Posterior cingulate gyrus (tissue), 11 donors: ENCODE data around the gene POU2F1.
"Not testable (repeated sequence)": the region's sequence is repeated elsewhere in the genome, so short reads cannot be mapped to it uniquely, and the experiment has no call there.

Experiments
- DNase-seq, 10 donors: peaks; one replicate each; pipeline versions ENCODE4 v3.0.0 to v3.0.0-alpha.2; 2020 to 2021; ENCODE audit warnings: mixed read lengths in 3 of 10
- intact Hi-C: fragments of 100-400 bp; cut with DNase I; formaldehyde crosslinking; loops from one replicate; pipeline ENCODE4 v1.15.1; 2023

The POU2F1 gene

DNA sequence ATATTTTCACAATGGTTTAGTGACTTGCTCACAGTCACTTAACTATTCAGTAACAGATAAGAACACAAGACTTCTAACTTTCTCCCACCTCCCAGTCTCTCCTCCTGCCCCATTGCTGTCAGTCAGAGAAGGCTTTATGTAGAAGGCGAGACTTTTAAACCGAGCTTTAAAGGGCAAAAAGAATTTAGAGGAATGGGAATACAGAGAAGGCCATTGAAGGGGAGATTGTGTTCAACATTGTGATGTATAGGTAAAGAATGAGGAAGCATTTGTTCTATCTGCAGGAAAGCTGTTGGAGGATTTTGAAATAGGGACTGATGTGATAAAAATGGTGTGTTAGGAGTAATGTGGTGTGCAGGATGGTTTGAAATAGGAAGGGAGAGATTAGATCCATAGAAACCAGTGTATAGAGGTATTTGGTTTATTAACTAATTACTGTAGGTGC lies 7.3 kb downstream of the POU2F1 start:
- DNase-seq = no peak
- intact Hi-C loops = no loop called here

DNA sequence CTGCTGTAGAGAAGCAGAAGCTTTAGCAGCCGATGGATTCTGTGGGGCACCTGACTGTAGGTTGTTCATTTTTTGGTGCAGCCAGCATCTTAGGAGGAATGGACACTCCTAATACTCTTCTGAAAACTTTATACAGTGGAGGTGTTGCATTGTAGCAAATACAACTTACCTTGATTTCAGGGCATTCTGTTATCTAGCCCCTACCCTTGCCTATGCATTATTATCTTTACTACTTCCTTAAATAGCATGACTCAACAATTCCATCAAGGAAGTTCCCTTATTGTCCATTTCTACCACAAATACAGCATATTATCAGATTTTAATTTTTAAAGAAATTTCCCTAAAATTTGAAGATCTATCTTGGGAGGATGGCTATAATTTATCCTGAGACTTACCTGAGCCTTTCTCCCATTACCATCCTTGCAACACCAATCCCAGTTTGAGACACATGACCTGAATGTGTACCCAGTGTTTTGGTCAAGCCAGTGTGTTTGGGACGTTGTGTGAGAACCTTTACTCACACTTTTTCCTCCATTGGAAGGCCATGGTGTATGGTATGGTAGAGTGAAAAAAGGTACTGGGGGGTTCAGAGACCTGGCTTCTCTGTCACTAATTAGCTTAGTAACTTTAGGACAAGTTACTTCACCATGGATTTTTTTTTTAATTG lies 9.2 kb downstream of the POU2F1 start:
- intact Hi-C loops = no loop called here
- no peak for DNase-seq

DNA sequence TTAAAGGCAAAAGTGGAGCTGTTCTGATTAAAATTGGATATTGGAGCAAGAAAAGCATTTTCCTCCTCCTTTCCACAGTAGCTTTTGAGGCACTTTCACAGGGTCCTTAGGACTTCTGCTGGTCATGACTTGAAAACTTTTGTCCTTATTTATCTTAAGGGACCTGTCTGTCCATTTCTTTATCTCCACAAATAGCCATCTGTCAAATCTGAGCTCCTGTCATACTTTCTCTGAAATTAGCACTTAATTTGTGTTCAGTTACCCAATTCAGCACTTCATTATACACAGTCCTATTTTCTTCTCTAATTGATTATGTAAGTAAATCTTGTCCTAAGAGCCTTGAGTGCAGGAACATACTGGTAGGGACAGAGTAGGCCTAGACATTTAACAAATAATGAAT lies 9.8 kb downstream of the POU2F1 start:
- DNase-seq = no peak
- intact Hi-C loops = no loop called here

DNA sequence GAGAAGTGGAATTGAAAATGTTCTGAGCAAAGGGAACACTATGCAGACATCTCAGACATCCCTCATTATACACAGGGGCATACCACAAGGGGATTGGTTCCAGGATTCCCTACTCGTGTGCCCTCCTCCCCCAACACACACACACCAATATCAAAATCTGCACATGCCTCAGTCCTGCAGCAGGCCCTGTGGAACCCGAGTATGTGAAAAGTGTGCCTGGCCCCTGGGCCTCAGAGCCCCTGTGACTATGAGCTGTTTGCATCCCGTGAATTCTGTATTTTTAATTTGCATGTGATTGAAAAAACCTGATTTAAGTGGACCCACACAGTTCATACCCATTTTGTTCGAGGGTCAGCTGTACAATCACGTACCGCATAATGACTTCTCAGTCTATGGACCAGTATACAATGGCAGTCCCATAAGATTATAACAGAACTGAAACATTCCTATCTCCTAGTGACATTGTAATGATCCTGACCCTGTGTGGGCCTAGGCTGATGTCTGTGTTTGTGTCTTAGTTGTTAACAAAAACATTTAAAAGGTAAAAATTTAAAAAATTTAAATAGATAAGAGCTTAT lies 11.3 kb downstream of the POU2F1 start:
- intact Hi-C loops = no loop called here
- DNase-seq = no peak

DNA sequence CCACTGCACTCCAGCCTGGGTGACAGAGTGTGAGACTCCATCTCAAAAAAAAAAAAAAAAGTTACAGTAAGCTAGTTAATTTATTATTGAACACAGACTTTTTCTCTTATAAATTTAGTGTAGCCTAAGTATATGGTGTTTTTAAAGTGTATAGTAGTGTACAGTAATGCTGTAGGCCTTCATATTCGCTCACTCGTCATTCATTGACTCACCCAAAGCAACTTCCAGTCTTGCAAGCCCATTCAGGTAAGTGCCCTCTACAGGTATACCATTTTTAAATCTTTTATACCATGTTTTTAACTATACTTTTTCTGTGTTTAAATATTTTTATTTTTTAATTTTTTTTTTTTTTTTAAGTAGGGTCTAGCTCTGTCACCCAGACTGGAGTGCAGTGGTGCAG lies 12.1 kb downstream of the POU2F1 start:
- DNase-seq = no peak
- intact Hi-C loops = no loop called here

DNA sequence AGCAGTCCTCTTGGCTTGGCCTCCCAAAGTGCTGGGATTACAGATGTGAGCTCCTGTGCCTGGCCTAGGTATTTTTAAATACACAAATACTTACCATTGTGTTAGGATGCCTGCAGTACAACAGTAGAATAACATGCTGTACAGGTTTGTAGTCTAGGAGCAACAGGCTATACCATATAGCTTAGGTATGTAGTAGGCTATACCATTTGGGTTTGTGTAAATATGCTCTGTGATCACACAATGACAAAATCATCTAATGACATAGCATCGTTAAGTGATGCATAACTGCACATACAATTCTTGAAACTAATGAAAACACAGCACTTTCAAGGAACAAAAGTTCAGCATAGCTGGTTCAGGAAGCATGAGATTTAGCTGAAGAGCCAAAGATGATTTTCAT lies 12.7 kb downstream of the POU2F1 start:
- no peak for DNase-seq
- intact Hi-C loops = no loop called here

DNA sequence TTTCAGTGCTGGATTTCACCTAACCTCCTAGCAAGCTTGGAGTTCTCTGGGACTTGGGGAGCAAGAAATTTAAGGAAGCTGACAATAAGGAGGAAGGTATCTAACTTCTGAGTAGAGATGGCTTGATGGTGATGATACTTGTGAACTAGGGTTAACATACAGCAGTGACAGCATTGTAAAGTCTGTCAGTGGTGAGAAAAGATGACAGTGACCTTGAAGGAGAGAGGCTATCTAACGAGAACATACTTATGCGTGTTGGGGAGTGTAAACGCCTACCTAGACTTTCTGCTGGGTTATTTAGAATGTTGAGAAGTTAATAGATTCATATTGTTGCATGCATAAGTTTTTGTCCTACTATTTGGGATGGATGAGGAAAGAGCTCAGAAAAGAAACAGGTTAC lies 16.3 kb downstream of the POU2F1 start:
- DNase-seq = no peak
- intact Hi-C loops = no loop called here

DNA sequence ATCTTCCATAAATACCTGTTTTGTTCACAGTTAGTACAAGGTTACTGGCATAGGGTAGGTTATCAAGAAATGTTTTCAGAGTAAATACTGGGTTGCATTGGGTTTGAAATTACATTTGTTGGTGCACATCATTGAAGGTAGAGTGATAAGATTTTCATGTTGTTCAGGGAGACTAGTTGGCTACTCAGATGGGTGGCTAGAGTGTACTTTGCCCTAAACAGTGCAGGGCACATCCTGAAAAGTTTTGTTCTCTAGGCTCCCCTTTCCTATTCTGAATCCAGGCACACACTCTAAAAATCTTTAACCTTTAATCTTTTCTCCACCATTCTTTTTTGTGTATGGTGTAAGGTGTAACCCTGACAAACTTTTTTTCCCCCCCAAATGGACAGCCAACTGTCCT lies 18.0 kb downstream of the POU2F1 start:
- no peak for DNase-seq
- intact Hi-C loops = no loop called here

DNA sequence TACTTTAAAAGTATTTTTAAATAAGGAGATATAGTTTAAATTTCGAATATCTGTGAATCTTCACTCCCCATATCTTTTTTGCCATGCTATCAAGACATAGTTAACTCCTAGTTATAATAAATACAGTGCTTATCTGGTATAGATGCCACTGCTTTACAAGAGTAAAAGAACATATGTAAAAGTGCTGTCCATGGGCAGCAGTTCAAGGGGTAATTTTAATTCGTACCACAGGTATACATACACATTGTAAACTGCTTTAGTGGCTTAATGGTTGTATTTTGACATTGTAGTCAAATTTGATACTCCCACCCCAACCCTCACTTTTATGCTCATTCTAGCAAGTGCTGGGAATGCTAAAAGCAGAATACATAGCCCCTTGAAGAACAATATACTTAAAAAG lies 18.6 kb downstream of the POU2F1 start:
- intact Hi-C loops = no loop called here
- no peak for DNase-seq

DNA sequence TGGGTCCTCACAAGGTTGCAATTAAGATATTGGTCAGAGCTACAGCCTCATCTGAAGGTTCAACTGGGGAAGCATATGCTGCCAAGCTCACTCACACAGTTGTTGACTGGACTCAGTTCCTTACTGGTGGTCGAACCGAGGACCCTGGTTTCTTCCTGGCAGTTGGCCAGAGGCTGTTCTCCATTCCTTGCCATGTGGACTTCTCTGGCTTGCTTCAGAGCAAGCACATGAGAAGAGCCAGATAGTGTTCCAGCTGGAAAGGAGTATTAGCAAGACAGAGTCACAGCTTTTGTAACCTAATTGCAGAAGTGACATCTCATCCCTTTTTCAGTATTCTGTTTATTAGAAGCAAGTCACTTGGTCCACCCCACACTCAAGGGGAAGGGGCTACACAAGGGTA lies 23.6 kb downstream of the POU2F1 start:
- DNase-seq = no peak
- intact Hi-C loops = no loop called here

DNA sequence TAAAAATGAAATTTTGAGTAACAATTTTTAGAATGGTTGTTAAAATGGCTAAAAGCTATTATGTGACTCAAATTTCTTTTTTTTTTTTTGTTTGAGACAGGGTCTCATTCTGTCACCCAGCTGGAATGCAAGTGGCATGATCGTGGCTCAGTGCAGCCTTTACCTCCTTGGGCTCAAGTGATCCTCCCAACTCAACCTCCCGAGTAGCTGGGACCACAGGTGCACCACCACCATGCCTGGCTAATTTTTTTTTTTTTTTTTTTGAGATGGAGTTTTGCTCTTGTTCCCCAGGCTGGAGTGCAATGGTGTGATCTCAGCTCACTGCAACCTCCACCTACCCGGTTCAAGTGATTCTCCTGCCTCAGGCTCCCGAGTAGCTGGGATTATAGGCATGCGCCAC lies 24.5 kb downstream of the POU2F1 start:
- DNase-seq = not testable (repeated sequence)

DNA sequence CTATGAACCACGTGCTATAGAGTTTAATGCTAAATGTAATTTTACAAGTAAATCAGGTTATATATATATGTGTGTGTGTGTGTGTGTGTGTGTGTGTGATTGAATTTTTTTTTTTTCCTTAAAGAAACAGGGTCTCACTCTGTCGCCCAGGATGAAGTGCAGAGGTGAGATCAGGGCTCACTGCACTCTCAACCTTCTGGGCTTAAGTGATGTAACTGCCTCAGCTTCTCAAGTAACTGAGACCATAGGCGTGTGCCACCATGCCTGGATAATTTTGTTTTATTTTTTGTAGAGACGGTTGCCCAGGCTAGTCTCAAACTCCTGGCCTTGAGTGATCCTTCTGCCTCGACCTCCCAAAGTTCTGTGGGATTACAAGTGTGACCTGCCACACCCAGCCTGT lies 26.3 kb downstream of the POU2F1 start:
- DNase-seq = no peak

More for the DNA sequence above, 24.5 kb downstream of the POU2F1 start:
- intact Hi-C loops = not testable (repeated sequence)

DNA sequence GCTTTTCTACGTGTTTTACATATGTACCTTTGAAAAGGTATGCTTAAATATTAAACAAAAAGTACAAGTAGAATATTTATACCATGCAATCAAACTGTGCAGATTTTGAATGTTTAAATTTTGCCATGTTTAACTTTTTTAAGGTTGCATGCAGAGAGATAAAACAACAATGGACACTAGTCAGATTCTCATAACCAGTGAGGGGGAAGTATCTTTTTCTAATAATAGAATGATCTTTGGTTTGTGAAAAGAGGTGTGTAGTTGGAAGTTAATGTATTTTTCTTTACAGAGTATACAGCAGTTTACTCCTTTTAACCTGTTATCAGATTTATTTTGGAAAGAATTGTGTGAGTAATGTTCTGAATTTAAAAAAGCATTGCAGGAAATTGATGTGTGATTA lies 27.1 kb downstream of the POU2F1 start:
- intact Hi-C loops = no loop called here
- no peak for DNase-seq

More for the DNA sequence above, 26.3 kb downstream of the POU2F1 start:
- intact Hi-C loops = no loop called here

DNA sequence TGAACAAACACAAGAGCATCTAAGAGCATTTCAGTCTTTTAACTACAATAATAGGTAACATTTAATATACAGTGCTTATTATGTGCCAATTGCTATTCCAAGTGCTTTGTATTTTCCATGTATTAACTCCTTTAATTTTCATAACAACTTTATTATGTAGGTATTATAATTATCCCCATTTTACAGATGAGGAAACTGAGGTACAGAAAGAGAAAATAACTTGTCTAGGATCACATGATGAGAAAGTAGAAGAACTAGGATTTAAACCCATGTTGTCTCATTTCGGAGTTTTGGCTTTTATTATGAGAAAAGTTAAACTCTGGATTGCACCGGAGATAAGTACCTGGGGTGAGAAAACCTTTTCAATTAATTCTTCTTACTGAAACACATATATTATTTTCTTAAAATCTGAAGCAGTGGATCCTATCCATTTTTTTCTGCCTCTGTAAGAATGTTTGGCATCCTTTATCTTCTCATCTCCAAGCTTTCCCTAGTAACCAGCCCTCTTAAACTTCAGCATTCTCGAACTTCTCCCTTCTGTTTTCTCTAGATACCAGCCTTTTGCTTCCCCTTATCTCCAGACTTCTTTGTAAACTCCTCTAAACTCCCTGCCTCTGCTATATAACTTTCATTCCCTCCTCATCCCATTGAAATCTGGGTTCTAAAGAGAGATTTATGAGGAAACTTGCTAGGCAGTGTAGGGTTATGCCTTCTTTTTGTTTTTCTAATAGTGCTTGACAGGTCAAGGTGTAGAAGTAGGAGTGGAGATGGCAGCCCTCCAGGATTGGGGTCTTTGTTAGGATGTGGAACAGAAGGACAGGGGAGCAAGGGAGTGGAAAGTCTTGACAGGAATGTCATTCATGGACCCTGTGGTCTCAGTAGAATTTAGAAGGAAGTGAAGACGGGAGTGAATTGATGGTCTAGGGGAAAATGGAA lies 28.3 kb downstream of the POU2F1 start:
- no peak for DNase-seq
- intact Hi-C loops = no loop called here

DNA sequence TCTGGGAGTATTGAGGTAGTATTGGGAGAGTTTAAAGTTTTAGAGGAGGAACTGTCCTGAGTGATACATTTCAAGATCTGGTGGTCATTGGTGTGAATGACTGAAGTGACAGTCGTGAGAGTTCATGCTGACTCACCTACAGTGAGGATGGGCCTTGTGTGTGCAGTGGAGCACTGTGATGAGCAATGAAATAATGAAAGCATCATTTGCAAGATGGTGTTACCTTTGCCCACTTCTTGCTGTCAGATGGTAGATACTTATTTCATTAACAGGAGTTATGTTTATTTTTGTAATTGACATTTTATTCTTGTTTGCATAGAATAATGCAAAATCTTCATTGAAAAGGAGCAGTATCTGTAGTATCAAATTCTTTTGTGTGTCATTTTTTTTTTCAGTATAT lies 29.0 kb downstream of the POU2F1 start:
- intact Hi-C loops = no loop called here
- DNase-seq = no peak

DNA sequence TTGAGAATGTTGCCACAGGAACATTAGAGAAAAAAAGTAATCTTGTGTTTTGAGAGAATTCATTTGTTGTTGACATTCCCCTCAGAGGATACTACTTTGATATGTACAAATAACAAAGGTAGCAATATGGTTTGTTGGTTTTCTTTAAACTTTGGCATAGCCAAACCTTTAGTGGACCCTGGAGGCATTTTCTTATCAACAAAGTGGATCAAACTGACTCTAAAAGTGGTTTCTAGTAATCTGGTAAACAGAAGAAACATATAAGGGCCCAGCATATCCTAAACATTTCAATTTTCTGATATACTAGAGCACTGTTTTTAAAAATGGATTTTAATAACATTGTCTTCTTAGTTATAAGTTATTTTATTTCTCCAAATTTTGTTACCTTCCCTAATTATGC lies 29.8 kb downstream of the POU2F1 start:
- DNase-seq = no peak
- intact Hi-C loops = no loop called here

DNA sequence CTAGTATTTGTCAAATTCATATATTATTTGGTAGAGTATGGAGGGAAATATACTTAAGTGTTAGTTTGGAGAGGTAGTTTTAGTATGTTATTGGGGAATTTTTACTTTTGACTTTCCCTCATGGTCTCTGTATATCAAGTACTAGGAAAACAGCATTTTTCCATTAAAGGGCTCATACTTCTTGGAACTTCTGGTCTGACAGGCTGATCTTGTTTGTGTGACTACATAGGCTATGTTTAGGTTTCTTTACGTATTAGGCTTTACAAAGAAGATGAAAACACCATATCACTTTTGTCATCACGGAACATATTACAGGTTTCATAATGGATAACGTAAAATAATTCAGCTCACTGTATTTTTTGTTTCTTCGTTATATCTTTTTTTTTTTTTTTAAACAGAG lies 30.8 kb downstream of the POU2F1 start:
- intact Hi-C loops = no loop called here
- DNase-seq = no peak

DNA sequence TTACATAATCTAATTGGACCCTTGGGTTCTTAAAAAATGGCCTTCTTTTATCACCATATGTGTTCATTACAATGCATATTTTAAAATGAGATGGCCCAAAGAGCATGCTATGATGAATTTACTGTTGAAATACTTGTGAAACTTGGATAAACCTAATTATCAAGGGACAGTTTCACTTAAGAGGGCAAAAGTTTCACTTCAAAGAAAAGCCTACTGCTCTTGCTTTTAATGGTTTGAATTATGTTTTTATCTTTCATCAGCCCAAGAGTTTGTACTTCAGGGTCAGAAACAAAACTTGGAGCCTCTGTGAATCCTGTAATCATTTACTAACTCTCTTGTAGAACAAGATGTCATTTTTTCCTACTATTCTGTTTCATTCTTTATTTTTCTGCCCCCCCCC lies 32.3 kb downstream of the POU2F1 start:
- intact Hi-C loops = no loop called here
- DNase-seq = no peak

DNA sequence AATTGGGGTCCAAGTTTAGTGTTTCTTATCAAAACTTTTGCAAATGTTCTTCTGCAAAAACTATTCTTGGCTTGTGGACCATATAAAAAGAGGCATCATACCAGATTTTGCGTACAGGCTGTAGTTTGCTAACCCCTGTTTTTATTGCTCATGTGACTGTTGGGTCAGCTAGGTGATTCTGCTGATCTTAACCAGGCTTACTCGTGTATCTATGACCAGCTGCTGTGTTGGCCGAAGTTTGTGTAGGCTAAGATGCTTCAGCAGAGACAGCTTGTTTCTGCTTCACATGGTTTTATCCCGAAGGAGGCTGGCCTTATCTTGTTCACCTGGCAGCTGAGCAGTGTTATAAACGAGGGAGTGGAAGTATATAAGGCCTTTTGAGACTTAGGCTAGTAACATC lies 38.2 kb downstream of the POU2F1 start:
- DNase-seq = no peak
- intact Hi-C loops = no loop called here

DNA sequence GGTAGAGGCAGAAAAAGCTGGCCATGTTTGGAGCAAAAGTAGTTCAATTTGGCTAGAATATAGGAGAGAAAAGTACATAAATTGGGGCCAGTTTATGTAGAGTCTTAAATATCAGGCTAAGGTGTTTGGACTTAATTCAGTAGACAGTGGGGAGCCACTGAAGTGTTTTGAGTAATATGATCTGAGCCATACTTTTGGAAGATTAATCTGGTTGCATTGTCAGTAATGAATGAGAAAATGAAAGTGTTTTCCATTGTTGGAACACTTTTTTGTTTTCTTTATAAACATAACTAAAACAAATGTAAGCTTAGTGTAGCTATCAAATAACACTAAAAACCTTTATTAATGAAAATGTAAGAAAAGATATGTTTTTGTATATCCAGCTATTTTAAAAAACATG lies 42.1 kb downstream of the POU2F1 start:
- DNase-seq = no peak
- intact Hi-C loops = no loop called here

DNA sequence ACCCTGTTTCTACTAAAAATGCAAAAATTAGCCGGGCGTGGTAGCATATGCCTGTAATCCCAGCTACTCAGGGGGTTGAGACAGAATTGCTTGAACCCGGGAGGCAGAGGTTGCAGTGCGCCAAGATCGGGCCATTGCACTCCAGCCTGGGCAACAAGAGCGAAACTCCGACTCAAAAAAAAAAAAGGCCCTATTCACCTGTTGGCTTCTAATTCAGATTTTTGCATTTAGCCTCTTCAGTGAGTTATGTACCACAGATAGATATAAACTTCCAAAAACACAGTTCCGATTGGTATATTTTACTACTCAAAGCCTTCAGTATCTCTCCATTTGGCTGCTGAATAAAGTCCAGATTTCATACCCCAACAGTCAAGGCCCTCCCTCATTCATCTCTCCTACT lies 42.7 kb downstream of the POU2F1 start:
- no peak for DNase-seq

More for the DNA sequence above, 42.7 kb downstream of the POU2F1 start:
- intact Hi-C loops = no loop called here
